Upper lobe of left lung (tissue), 6 donors: ENCODE results near the gene SYTL2. TPM values are rescaled to one million over a fixed set of nuclear protein-coding genes. Genes with fewer than 3 reads are reported as not detected.

Experiments
- ATAC-seq, 2 donors: fragments of 200-7000 bp; cut with Tn5 transposase; one replicate each; pipeline ENCODE4 v1.9.1; 2022; ENCODE audit warnings: mild to moderate bottlenecking in 2 of 2, moderate library complexity in 2 of 2; ENCODE audit not compliant: low FRiP score in 2 of 2
- DNase-seq, 2 donors: peaks; one replicate each; pipeline ENCODE4 v3.0.0-alpha.2; 2019 to 2020
- H3K27ac ChIP-seq, 4 donors: fragments of 200-600 bp; sonication (generic); one replicate each; pipeline ENCODE4 v1.5.1; 2016 to 2019
- H3K27me3 ChIP-seq, 4 donors: fragments of 200-600 bp; sonication (generic); one replicate each; pipeline ENCODE4 v1.5.1; 2017 to 2019
- H3K36me3 ChIP-seq, 4 donors: fragments of 200-600 bp; sonication (generic); one replicate each; pipeline ENCODE4 v1.5.1; 2016 to 2019
- H3K4me1 ChIP-seq, 4 donors: fragments of 200-600 bp; sonication (generic); one replicate each; pipeline ENCODE4 v1.5.1; 2018 to 2019
- H3K4me3 ChIP-seq, 4 donors: fragments of 200-600 bp; sonication (generic); one replicate each; pipeline ENCODE4 v1.5.1; 2017 to 2019; ENCODE audit warnings: mild to moderate bottlenecking in 2 of 4, moderate library complexity in 1 of 4
- H3K9me3 ChIP-seq, 4 donors: fragments of 200-600 bp; sonication (generic); one replicate each; pipeline ENCODE4 v1.5.1; 2018 to 2019
- EP300 ChIP-seq, 4 donors: sonication (generic); formaldehyde crosslinking; IDR thresholded peaks; one replicate each; pipeline ENCODE4 v1.5.1; 2017; ENCODE audit warnings: antibody characterized with exemption in 4 of 4, control low read depth in 2 of 4
- POLR2A ChIP-seq, 4 donors: fragments of 450-650 bp; IDR thresholded peaks; one replicate each; pipeline ENCODE4 v1.5.1; 2016 to 2017; ENCODE audit warnings: antibody characterized with exemption in 4 of 4, mild to moderate bottlenecking in 2 of 4
- POLR2AphosphoS5 ChIP-seq, 2 donors: sonication (generic); formaldehyde crosslinking; IDR thresholded peaks; one replicate each; pipeline ENCODE4 v1.5.1; 2017; ENCODE audit warnings: antibody characterized with exemption in 2 of 2
- WGBS, 2 donors: methylation state at CpG; one replicate each; pipeline ENCODE4 v1.1.5; 2017 to 2018; 5-methylcytosine and 5-hydroxymethylcytosine counted together
- total RNA-seq, 6 donors: library from RNA; depleted of rRNA in 4 of 6; stranded (reverse); fragments of >200 nt in 4 of 6; gene quantifications; one replicate each; pipeline versions ENCODE4 v1.1.0 to v1.2.1, GENCODE V29; 2016 to 2021
- TF ChIP-seq, protein P1 (sequence below), 6 experiments: fragments of 450-650 bp in 4 of 6; fragments of 200-600 bp in 2 of 6; sonication (generic) in 2 of 6; IDR thresholded peaks; one replicate each; pipeline ENCODE4 v1.5.1; 2016 to 2019; ENCODE audit warnings: antibody characterized with exemption in 6 of 6
- donor health status: DM: no; HTN: no; CAD: no; lungs with moderate emphysema.
- donor health status: DM: no; HTN: yes; CAD: no; lungs with severe emphysema.

Gene SYTL2
- total RNA-seq, 6 donors from 2014 or later, result 11.9 to 52.7 (median 20.1) TPM

DNA sequence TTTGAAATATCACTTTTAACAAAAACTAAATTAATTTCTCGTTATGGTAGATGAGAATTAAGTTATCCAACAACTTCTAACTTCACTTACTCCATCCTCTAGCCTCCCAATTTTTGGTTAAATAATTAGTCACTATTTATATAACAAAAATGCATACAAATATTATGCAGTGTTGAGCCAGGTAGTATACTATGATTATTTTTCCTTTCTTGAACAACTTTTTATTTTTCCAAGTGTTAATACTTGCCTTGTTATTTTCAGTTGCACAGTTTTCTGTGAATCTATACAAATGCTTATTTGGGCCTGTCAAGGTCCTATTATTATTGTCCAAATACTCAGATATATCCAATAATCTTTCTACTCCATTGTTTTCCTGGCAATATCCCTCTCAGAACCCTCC lies 24.3 kb upstream of the SYTL2 start:
- H3K4me1 ChIP-seq, result no peaks in the 10 kb centered on the region
- H3K9me3 ChIP-seq, result peaks cover 0 to 5% (median 2%) of the 10 kb centered on the region in 4 donors
- 89 to 91% methylated on average over 1 of the region's 1 CpG for WGBS, 2 donors
- no peaks in the 10 kb centered on the region for H3K36me3 ChIP-seq
- TF ChIP-seq, protein P1, sequence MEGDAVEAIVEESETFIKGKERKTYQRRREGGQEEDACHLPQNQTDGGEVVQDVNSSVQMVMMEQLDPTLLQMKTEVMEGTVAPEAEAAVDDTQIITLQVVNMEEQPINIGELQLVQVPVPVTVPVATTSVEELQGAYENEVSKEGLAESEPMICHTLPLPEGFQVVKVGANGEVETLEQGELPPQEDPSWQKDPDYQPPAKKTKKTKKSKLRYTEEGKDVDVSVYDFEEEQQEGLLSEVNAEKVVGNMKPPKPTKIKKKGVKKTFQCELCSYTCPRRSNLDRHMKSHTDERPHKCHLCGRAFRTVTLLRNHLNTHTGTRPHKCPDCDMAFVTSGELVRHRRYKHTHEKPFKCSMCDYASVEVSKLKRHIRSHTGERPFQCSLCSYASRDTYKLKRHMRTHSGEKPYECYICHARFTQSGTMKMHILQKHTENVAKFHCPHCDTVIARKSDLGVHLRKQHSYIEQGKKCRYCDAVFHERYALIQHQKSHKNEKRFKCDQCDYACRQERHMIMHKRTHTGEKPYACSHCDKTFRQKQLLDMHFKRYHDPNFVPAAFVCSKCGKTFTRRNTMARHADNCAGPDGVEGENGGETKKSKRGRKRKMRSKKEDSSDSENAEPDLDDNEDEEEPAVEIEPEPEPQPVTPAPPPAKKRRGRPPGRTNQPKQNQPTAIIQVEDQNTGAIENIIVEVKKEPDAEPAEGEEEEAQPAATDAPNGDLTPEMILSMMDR (IDR thresholded peaks at IDR 0.05), result no peak
- no peak for TF ChIP-seq POLR2A (IDR thresholded peaks at IDR 0.05)
- no peak for TF ChIP-seq POLR2AphosphoS5 (IDR thresholded peaks at IDR 0.05)
- no peak for TF ChIP-seq EP300 (IDR thresholded peaks at IDR 0.05)
- DNase-seq (no peak), ATAC-seq (no peak)
- no peak overlapping the region for H3K27ac ChIP-seq
- no peaks in the 10 kb centered on the region for H3K27me3 ChIP-seq
- no peak overlapping the region for H3K4me3 ChIP-seq

DNA sequence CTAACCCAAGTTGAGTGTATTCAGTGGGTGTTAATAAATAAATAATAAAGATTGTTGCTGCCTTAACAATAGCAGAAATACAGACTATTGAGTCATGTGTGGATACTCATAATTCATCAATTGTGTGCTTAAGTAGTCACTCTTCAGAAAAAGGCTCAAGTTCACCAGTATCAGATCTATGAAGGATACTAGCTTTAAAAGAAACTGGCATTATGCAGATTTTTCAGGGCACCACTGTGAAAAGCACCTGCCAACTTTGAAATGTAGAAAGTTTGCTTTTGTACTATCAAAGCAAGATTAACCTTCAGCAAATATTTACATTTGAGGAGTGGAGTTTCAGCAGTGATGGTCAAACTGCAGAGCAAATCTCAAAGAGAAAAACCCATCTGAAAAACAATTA lies 20.1 kb upstream of the SYTL2 start:
- H3K4me3 ChIP-seq, result no peak overlapping the region
- H3K27ac ChIP-seq, result no peak overlapping the region
- DNase-seq (no peak), ATAC-seq (no peak)
- no peaks in the 10 kb centered on the region for H3K27me3 ChIP-seq
- TF ChIP-seq, protein P1 (IDR thresholded peaks at IDR 0.05), result no peak
- no peaks in the 10 kb centered on the region for H3K36me3 ChIP-seq
- H3K4me1 ChIP-seq, result peaks cover 0 to 17% (median 13%) of the 10 kb centered on the region in 4 donors
- peaks cover 0 to 5% (median 2%) of the 10 kb centered on the region in 4 donors for H3K9me3 ChIP-seq

DNA sequence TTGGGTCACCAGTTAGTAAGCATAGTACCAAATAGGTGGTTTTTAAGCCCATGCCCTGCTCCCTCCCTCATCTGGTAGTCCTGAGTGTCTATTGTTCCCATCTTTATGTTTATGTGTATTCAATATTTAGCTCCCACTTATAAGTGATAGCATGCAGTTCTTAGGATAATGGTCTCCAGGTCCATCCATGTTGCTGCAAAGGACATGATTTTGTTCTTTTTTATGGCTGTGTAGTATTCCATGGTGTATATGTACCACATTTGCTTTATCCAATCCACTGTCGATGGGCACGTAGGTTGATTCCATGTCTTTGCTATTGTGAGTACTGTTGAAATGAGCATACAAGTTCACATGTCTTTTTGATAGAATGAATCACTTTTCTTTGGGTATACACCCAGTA lies 18.2 kb upstream of the SYTL2 start:
- 97 to 98% methylated on average over 2 of the region's 2 CpGs for WGBS, 2 donors
- H3K4me3 ChIP-seq, result no peak overlapping the region
- no peaks in the 10 kb centered on the region for H3K36me3 ChIP-seq
- H3K9me3 ChIP-seq, result no peaks in the 10 kb centered on the region
- TF ChIP-seq POLR2A (IDR thresholded peaks at IDR 0.05) (no peak), POLR2AphosphoS5 (IDR thresholded peaks at IDR 0.05) (no peak), EP300 (IDR thresholded peaks at IDR 0.05) (no peak)
- TF ChIP-seq, protein P1 (IDR thresholded peaks at IDR 0.05), result no peak
- no peak for ATAC-seq
- peaks cover 0 to 17% (median 14%) of the 10 kb centered on the region in 4 donors for H3K4me1 ChIP-seq
- no peak for DNase-seq
- H3K27me3 ChIP-seq, result no peaks in the 10 kb centered on the region
- no peak overlapping the region for H3K27ac ChIP-seq

DNA sequence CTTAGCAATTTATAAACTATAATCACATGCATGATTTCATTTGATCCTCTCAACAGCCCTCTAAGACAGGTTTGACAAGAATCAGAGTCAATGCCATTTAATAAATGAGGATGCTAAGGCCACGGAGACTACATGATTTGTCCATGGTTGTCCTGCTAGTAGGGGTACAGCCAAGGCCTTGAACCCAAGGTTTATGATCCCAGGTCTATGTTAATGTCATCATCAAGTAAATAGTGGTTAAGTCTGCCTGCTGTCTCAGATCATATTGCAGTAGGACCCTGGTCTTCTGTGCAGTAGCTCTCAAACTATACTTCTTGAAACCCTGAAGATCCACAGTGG lies 17.7 kb upstream of the SYTL2 start:
- Histone ChIP-seq H3K9me3 (no peaks in the 10 kb centered on the region), H3K27me3 (no peaks in the 10 kb centered on the region), H3K36me3 (no peaks in the 10 kb centered on the region), H3K4me3 (no peak overlapping the region), H3K4me1 (peaks cover 0 to 17% (median 14%) of the 10 kb centered on the region in 4 donors), H3K27ac (no peak overlapping the region)
- WGBS, 2 donors, result 81 to 86% methylated on average over 1 of the region's 1 CpG
- no peak for DNase-seq
- no peak for TF ChIP-seq EP300 (IDR thresholded peaks at IDR 0.05)
- no peak for TF ChIP-seq POLR2AphosphoS5 (IDR thresholded peaks at IDR 0.05)
- TF ChIP-seq POLR2A (IDR thresholded peaks at IDR 0.05), result no peak
- TF ChIP-seq, protein P1 (IDR thresholded peaks at IDR 0.05), result no peak
- peak in 1 of 2 donors; percentile 15 for ATAC-seq

DNA sequence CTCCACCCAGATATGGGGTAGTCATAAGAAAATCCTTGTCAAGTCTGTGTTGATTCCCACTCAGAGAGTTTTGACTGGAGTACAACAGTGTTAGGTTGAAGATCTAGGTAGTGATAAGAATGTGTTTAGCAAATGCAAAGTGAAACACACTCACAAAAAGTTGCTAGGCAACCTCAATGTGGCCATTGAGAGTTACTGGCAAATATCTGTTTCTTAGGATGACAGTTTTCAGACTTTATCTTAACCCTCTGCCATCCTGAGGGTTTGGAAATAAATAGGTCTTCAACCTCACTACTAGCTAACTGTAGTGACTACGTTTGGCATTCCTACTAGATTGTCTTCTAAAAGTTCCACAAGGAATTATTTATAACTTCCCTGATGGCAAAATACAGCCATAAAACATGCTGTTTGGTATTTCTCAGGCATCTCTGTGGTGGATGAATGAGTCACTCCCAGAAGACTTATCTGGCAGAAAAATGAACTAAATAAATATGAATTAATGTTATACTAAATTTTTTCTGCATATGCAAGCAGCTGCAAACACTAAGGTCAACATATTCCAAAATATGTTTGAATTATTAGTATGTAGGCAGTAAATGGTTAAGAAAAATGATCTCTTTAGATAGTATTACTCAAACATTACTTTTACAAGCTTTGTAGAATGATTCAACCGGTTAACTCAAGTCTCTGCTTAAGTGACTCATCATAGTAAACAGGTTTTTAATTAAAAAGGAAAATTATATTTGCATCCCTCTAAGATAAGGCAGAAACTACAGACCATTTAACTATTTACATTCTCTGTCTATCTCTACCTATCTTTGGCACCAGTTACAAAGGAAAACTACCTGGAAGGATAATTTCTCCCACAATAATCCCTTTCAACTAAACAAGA lies 17.1 kb upstream of the SYTL2 start:
- WGBS, 2 donors, result 29 to 45% methylated on average over 2 of the region's 2 CpGs
- Histone ChIP-seq H3K4me1 (peaks cover 0 to 17% (median 14%) of the 10 kb centered on the region in 4 donors), H3K27me3 (no peaks in the 10 kb centered on the region), H3K4me3 (no peak overlapping the region), H3K27ac (peak overlapping the region in 3 of 4 donors; percentile 11 to 34 (median 16)), H3K9me3 (no peaks in the 10 kb centered on the region), H3K36me3 (no peaks in the 10 kb centered on the region)
- TF ChIP-seq POLR2AphosphoS5 (IDR thresholded peaks at IDR 0.05), result no peak
- no peak for TF ChIP-seq EP300 (IDR thresholded peaks at IDR 0.05)
- TF ChIP-seq, protein P1 (IDR thresholded peaks at IDR 0.05), result no peak
- no peak for TF ChIP-seq POLR2A (IDR thresholded peaks at IDR 0.05)
- ATAC-seq, result peak; percentile 28 to 46
- DNase-seq, result no peak
